HepG2 (cell line): ENCODE results near the gene B3GNT9. TPM values are rescaled to one million over a fixed set of nuclear protein-coding genes. Genes with fewer than 3 reads are reported as not detected.

ENCODE experiments used
- ADNP ChIP-seq: sonication (generic); formaldehyde crosslinking; IDR thresholded peaks from 2 replicates; pipeline ENCODE4 v1.4.0; 2020; ENCODE audit warnings: missing genetic modification reagents
- ARHGAP35 ChIP-seq: sonication (generic); formaldehyde crosslinking; IDR thresholded peaks from 2 replicates; pipeline ENCODE4 v1.9.0; 2022; ENCODE audit warnings: mild to moderate bottlenecking, inconsistent platforms, moderate library complexity, missing genetic modification reagents, borderline replicate concordance
- BCL6 ChIP-seq: IDR thresholded peaks from 2 replicates; pipeline ENCODE4 v1.6.1; 2016; ENCODE audit warnings: missing genetic modification reagents, missing compliant biosample characterization
- CBX5 ChIP-seq: sonication (generic); formaldehyde crosslinking; IDR thresholded peaks from 2 replicates; pipeline ENCODE4 v1.4.0; 2020; ENCODE audit warnings: missing genetic modification reagents, borderline replicate concordance
- E2F5 ChIP-seq: sonication (generic); formaldehyde crosslinking; conservative IDR thresholded peaks from 2 replicates; pipeline ENCODE4 v1.4.0; 2020; ENCODE audit warnings: missing genetic modification reagents
- ISL2 ChIP-seq: sonication (generic); formaldehyde crosslinking; IDR thresholded peaks from 2 replicates; pipeline ENCODE4 v1.5.0; 2020; ENCODE audit warnings: missing genetic modification reagents
- NFYB ChIP-seq: sonication (generic); formaldehyde crosslinking; IDR thresholded peaks from 2 replicates; pipeline ENCODE4 v1.4.0; 2020; ENCODE audit warnings: missing genetic modification reagents
- RXRB ChIP-seq: IDR thresholded peaks from 2 replicates; pipeline ENCODE4 v1.6.1; 2016; ENCODE audit warnings: borderline replicate concordance, missing genetic modification reagents, missing compliant biosample characterization
- SIN3B ChIP-seq: fragments of 150-350 bp; IDR thresholded peaks from 2 replicates; pipeline ENCODE4 v1.6.1; 2014; ENCODE audit warnings: low read length
- SRSF4 ChIP-seq: fragments of 200-400 bp; formaldehyde crosslinking; IDR thresholded peaks from one replicate; pipeline ENCODE4 v1.6.1; 2018; ENCODE audit warnings: mild to moderate bottlenecking, low read depth, low read length, moderate library complexity; ENCODE audit not compliant: poor library complexity, severe bottlenecking
- STAT5B ChIP-seq: sonication (generic); formaldehyde crosslinking; IDR thresholded peaks from 2 replicates; pipeline ENCODE4 v1.4.0; 2020; ENCODE audit warnings: missing genetic modification reagents
- TEF ChIP-seq: sonication (generic); formaldehyde crosslinking; IDR thresholded peaks from 2 replicates; pipeline ENCODE4 v1.5.0; 2020; ENCODE audit warnings: missing genetic modification reagents
- ZNF441 ChIP-seq: sonication (generic); formaldehyde crosslinking; IDR thresholded peaks from 2 replicates; pipeline ENCODE4 v1.7.0; 2021; ENCODE audit warnings: missing genetic modification reagents, borderline replicate concordance
- ZNF569 ChIP-seq: sonication (generic); formaldehyde crosslinking; IDR thresholded peaks from 2 replicates; pipeline ENCODE4 v1.5.0; 2020; ENCODE audit warnings: mild to moderate bottlenecking, missing genetic modification reagents, moderate library complexity, borderline replicate concordance
- ZNF572 ChIP-seq: sonication (generic); formaldehyde crosslinking; IDR thresholded peaks from 2 replicates; pipeline ENCODE4 v1.5.1; 2020; ENCODE audit warnings: mild to moderate bottlenecking, missing genetic modification reagents
- ZNF598 ChIP-seq: sonication (generic); formaldehyde crosslinking; IDR thresholded peaks from 2 replicates; pipeline ENCODE4 v1.5.1; 2020; ENCODE audit warnings: mild to moderate bottlenecking, missing genetic modification reagents, borderline replicate concordance
- ZNF616 ChIP-seq: sonication (generic); formaldehyde crosslinking; IDR thresholded peaks from 2 replicates; pipeline ENCODE4 v1.5.0; 2020; ENCODE audit warnings: low read depth, mild to moderate bottlenecking, missing genetic modification reagents
- ZNF713 ChIP-seq: sonication (generic); formaldehyde crosslinking; IDR thresholded peaks from 2 replicates; pipeline ENCODE4 v1.4.0; 2020; ENCODE audit warnings: mild to moderate bottlenecking, missing genetic modification reagents
- ZNF770 ChIP-seq: sonication (generic); formaldehyde crosslinking; IDR thresholded peaks from 2 replicates; pipeline ENCODE4 v1.5.0; 2020; ENCODE audit warnings: mild to moderate bottlenecking, missing genetic modification reagents
- ZNF879 ChIP-seq: sonication (generic); formaldehyde crosslinking; IDR thresholded peaks from 2 replicates; pipeline ENCODE4 v1.8.1; 2023; ENCODE audit warnings: missing genetic modification reagents
- polyA plus RNA-seq, 8 experiments: library from polyadenylated mRNA; depleted of rRNA in 3 of 8; stranded (reverse) in 7 of 8; unstranded in 1 of 8; fragments of >200 nt; fragmentation: Illumina TruSeq in 4 of 8; extraction: Trizol in 4 of 8; gene quantifications; 2 replicates each; pipeline versions ENCODE4 v1.2.1 to v1.2.3, GENCODE V29; 2011 to 2016; ENCODE audit warnings: low read depth in 4 of 8, missing spikeins in 1 of 8, mixed read lengths in 1 of 8; ENCODE audit not compliant: insufficient read depth in 1 of 8
- total RNA-seq, 5 experiments: library from RNA; depleted of rRNA; stranded (reverse); fragments of >200 nt; fragmentation: Illumina TruSeq; extraction: Trizol; gene quantifications; 2 replicates each; pipeline ENCODE4 v1.2.3, GENCODE V29; 2016; ENCODE audit warnings: low read depth in 1 of 5
- TF ChIP-seq, protein P1 (sequence below): sonication (generic); formaldehyde crosslinking; IDR thresholded peaks from 2 replicates; pipeline ENCODE4 v1.8.0; 2022; ENCODE audit warnings: mild to moderate bottlenecking, missing genetic modification reagents, borderline replicate concordance
- TF ChIP-seq, protein P2 (sequence below): sonication (generic); formaldehyde crosslinking; IDR thresholded peaks from 2 replicates; pipeline ENCODE4 v1.4.0; 2020; ENCODE audit warnings: mild to moderate bottlenecking, missing genetic modification reagents

Gene B3GNT9
- total and polyA plus RNA-seq, 2 of the 13 experiments (the other 11 are each of a cell fraction or from before 2014, with no cell fraction given) = 1.5 to 3.1 TPM

DNA sequence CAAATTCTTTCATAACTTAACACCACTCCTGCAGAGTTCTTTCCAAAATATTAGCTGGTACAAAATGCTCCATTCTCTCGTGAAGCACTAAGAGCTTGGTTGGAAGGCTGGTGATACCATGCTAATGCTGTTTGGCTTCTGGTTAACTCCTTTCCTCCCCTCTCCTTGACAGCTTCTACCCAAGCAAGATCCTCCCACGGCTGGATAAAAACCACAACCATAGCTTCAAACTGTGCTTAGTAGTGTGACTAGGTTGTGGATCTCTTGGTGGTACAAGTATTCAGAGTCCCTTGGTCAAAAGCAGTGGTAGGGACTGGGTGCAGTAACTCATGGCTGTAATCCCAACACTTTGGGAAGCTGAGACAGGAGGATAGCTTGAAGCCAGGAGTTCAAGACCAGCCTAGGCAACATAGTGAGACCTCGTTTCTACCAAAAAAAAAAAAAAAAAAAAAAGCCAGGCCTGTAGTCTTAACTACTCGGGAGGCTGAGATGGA is 38.8 kb downstream of the B3GNT9 start (continued):
- TF ChIP-seq E2F5 (CRISPR knock-in tag) = no peak
- TF ChIP-seq ZNF616 (CRISPR knock-in tag) = no peak
- no peak for TF ChIP-seq ZNF598 (CRISPR knock-in tag)
- TF ChIP-seq TEF (CRISPR knock-in tag) = no peak
- TF ChIP-seq, protein P1, sequence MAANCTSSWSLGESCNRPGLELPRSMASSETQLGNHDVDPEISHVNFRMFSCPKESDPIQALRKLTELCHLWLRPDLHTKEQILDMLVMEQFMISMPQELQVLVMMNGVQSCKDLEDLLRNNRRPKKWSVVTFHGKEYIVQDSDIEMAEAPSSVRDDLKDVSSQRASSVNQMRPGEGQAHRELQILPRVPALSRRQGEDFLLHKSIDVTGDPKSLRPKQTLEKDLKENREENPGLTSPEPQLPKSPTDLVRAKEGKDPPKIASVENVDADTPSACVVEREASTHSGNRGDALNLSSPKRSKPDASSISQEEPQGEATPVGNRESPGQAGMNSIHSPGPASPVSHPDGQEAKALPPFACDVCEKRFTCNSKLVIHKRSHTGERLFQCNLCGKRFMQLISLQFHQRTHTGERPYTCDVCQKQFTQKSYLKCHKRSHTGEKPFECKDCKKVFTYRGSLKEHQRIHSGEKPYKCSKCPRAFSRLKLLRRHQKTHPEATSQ (CRISPR knock-in tag) = no peak
- TF ChIP-seq NFYB = no peak
- no peak for TF ChIP-seq ADNP (CRISPR knock-in tag)
- 0 out of 2 replicates have a peak, but pooled peaks have one; percentile 3 for TF ChIP-seq ZNF569 (CRISPR knock-in tag)
- TF ChIP-seq ZNF572 (CRISPR knock-in tag) = peak; percentile 82
- no peak for TF ChIP-seq SRSF4
- no peak for TF ChIP-seq ISL2 (CRISPR knock-in tag)
- TF ChIP-seq, protein P2, sequence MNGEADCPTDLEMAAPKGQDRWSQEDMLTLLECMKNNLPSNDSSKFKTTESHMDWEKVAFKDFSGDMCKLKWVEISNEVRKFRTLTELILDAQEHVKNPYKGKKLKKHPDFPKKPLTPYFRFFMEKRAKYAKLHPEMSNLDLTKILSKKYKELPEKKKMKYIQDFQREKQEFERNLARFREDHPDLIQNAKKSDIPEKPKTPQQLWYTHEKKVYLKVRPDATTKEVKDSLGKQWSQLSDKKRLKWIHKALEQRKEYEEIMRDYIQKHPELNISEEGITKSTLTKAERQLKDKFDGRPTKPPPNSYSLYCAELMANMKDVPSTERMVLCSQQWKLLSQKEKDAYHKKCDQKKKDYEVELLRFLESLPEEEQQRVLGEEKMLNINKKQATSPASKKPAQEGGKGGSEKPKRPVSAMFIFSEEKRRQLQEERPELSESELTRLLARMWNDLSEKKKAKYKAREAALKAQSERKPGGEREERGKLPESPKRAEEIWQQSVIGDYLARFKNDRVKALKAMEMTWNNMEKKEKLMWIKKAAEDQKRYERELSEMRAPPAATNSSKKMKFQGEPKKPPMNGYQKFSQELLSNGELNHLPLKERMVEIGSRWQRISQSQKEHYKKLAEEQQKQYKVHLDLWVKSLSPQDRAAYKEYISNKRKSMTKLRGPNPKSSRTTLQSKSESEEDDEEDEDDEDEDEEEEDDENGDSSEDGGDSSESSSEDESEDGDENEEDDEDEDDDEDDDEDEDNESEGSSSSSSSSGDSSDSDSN (CRISPR knock-in tag) = no peak
- TF ChIP-seq ZNF441 = no peak
- no peak for TF ChIP-seq STAT5B (CRISPR knock-in tag)
- no peak for TF ChIP-seq ZNF770 (CRISPR knock-in tag)
- TF ChIP-seq SIN3B = no peak
- no peak for TF ChIP-seq ZNF713
- no peak for TF ChIP-seq ZNF879 (CRISPR knock-in tag)
- TF ChIP-seq ARHGAP35 (CRISPR knock-in tag) = no peak
- 0 out of 2 replicates have a peak, but pooled peaks have one; percentile 6 for TF ChIP-seq BCL6 (CRISPR knock-in tag)
- no peak for TF ChIP-seq CBX5 (CRISPR knock-in tag)
- TF ChIP-seq RXRB (CRISPR knock-in tag) = no peak
